Activated CD4-positive, alpha-beta T cell treated with anti-CD3 and anti-CD28 coated beads for 4 hours (primary cell): ENCODE results near the gene PWWP2B.
"Not testable (repeated sequence)": the region's sequence is repeated elsewhere in the genome, so short reads cannot be mapped to it uniquely, and the experiment has no call there.

Experiments
- DNase-seq, 2 donors: peaks; one replicate each; pipeline ENCODE4 v3.0.0-alpha.2; 2020

The PWWP2B gene

GRCh38 chr10:132435320-132435719 lies 38.3 kb downstream of the PWWP2B start:
- not testable (repeated sequence) for DNase-seq

GRCh38 chr10:132436096-132436495 lies 39.1 kb downstream of the PWWP2B start:
- not testable (repeated sequence) for DNase-seq

- no peak for DNase-seq
Measured at GRCh38 chr10:132436861-132437410, 39.9 kb downstream of the PWWP2B start.

- no peak for DNase-seq
Measured at GRCh38 chr10:132437541-132437950, 40.5 kb downstream of the PWWP2B start.

DNA sequence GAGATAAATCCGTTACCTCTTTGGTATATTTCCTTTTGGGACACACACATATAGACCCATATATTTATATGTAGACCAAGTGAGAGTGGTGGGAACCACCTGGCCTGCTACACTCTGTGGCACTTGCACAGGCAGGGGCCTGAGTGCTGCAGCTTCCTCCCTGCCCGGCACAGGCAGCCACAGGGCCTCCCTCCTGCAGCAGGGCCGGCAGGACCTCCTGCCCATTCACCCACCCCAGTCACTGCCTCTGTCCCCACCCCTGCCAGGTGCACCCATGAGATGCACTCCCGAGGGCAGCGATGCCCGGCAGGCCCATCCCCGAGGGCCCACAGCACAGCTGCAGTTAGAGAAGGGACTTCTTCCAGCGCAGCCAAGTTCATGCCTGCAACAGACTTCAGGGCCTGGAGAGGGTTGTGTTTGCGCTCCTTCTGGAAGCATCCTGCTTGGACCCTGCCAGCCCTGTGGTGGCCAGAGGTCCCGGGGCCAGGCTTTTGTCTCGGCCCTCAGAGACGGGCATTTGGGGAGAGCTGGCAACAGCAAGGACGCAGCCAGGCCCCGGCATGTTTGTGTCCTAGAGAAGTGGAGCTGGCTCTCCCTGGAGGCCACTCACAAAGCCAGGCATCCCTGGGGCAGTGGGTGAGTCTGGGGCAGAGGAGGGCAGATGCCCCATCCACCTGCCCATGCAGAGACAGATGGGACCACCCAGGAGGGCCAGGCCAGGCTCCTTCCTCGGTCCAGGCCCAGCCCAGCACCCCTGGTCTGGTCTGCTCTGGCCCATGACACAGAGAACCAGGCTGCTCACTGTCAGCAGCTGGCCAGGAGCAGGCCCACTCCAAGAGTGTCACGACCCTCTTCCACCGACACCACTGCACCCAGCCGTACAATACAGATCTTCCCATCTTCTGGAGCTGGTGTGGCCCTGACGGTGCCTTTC lies 41.4 kb downstream of the PWWP2B start:
- DNase-seq: no peak

- DNase-seq: no peak
Measured at GRCh38 chr10:132439025-132439388, 42.0 kb downstream of the PWWP2B start.

GRCh38 chr10:132439424-132440163 lies 42.6 kb downstream of the PWWP2B start:
- DNase-seq: no peak

- no peak for DNase-seq
Measured at GRCh38 chr10:132440791-132441565, 44.0 kb downstream of the PWWP2B start.

DNA sequence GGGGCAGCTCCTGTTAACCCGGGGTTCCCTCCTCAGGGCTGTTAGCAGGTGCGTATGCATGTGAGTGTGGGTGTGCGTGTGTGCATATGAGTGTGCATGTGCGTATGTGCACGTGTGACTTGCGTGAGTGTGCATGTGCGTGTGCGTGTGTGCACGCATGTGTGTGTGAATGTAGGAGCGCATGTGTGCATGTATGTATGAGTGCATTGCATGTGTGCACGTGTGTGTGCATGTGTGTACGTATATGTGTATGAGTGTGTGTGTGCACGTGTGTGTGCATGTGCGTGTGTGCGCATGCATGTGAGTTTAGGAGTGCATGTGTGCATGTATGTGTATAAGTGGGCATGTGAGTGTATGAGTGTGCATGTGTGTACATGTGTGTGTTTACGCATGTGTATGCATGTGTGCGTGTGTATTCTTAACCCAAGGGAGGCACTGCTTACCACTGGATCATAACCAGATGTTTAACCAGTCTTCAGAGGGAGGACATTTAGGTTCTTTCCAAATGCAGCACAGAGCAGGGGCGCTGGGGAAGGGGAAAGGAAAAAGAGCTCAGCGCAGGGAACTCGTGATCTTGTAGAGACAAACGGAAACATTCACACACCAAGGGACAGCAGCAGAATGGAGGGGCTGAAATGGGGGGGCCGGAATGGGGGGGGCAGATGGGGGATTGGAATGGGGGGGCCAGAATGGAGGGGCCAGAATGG lies 45.0 kb downstream of the PWWP2B start:
- no peak for DNase-seq

DNA sequence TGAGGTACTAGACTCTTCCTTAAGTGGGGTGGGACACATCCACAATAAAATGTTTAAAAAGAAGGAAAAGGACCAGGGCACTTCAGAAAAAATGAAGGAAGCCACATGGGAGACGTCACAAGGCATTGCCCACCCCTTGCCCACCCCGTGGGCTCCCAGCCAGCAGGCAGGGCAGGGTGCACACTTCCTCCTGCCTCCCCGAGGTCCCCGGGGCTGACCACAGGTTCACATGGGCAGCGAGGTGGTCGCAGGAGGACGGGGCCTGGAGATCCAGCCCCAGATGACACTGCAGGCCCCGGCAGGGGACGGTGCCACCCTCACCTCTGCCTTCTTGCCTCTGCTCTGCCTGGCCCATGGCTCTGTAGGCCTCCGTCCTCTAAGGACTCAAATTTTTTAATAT lies 45.6 kb downstream of the PWWP2B start:
- DNase-seq: no peak

DNA sequence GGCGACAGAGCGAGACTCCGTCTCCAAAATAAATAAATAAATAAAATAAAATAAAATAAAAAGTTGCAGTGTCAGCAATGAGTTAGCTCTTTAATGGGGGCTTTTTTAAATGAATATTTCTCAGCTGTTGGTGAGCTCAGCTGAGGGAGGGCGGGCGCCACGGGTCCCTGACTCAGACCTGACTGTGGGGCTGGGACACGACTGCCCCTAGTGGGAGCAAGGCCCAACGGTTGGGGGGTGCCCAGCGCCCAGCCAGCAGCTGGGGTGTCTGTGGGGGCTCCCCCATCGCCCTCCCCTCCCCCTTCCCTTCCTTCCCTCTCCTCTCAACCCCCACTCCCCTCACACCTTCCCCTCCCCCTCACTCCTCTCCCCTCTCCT lies 46.6 kb downstream of the PWWP2B start:
- DNase-seq: peak; percentile 68 to 75

GRCh38 chr10:132443983-132444876 lies 47.2 kb downstream of the PWWP2B start:
- DNase-seq: no peak

DNA sequence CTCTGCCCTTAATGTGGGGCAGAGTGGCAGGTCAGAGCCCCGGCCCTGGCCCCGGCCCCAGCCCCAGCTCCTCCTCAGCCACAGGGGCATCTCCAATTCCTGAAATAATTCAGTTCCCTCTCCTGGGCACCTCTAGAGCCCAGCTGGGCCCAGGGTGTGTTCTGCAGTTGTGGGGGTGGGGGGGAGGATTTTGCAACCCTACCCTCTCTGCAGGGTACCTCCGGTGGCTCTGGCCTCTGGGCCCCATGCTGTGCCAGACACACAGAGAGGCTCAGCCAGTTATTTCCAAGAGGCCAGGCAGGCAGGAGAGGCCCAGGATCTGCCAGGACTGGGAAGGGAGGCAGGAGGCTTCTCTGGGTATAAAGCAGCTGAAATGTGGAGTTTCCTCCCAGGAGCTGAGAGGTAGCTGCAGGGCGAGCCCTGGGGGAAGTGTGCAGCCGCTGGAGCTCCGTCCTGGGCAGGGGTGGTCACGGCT lies 47.9 kb downstream of the PWWP2B start:
- DNase-seq: no peak

DNA sequence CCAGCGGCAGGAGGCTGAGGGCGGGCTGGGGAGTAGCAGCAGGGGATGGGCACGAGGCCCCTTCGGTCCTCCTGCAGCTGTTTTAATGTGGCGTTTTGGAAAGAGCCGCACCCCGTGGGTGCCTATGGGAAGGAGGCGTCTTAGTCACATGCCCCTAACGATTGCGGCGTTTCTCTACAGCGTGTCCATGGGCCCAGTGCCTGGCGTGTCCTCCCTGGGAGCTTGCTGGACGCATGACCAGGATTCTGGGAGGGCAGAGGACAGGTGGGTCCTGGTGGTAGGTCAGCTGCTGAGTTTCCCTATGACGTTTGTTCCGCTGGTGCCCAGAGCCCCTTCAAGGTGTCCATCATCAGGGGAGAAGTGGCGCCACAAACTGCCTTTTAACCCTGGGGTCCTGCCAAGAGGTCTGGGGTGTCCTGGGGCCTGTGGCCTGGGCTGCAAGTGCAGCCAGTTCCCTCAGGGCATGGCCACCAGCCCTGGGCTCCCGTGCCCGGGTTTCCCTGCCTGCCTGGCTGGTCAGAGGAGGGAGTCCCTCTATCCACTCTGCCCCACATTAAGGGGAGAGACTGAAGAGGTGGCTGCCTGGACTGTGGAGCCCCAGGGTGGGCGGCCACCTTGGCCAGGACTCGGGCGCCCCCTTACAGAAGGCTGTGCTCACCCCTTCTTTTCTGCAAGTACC lies 48.7 kb downstream of the PWWP2B start:
- no peak for DNase-seq

GRCh38 chr10:132446195-132446581 lies 49.2 kb downstream of the PWWP2B start:
- DNase-seq: no peak

DNA sequence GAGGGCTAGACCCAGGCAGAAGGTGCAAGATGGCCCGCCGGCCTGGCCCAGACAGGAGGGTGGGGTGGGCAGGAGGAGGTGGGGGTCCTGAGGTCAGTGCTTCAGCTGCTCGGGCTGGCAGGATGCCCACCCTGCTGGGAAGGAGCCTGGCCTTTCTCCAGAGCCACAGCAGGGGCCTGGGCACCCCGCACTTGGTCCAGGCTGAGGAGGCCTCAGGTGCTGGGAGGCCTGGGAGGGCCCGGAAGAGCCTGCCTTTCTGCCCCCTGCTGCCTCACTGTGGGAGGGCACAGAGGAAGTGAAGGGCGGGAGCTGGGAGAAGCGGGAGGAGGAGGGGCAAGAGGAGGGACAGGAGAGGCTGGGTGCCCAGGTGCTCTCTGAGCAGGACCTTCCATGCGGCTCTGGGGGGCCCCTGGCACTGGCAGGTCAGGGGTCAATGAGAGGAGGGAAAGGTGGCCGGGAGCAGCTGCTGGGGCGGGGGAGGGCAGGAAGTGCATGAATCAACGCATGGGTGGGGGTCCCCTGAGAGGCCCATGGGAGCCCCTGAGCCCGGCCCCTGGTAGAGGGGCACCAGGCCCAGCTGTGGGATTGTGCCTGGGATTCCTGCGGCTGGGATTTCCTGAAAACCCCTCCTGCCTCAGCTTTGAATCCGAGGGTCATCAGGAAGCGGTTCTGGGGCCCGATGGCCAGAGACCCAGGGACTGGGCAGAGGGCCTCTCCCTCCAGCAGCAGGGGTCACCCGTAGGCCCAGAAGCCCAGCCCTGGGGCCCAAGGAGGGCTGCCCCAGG lies 49.9 kb downstream of the PWWP2B start:
- DNase-seq: peak; percentile 62 to 68

GRCh38 chr10:132447446-132448247 lies 50.6 kb downstream of the PWWP2B start:
- peak; percentile 65 to 68 for DNase-seq

GRCh38 chr10:132448248-132448731 lies 51.3 kb downstream of the PWWP2B start:
- peak in 1 of 2 donors; percentile 45 for DNase-seq
